Measurements from ENCODE around the gene PA2G4.
A peak's percentile ranks its signal among the peaks of the same experiment; 100 is the strongest.
"Not testable (repeated sequence)": the region's sequence is repeated elsewhere in the genome, so short reads cannot be mapped to it uniquely, and the experiment has no call there.

The PA2G4 gene

GRCh38 chr12:56104109-56104814, at the start of gene PA2G4:
Gene PA2G4 (plus strand): TSS chr12:56104559. CDS start chr12:56104738, 179 bp downstream.
- FAIRE-seq (peak; percentile 86), DNase-seq (ENCODE audit: low spot score) (peak; percentile 96)

DNA sequence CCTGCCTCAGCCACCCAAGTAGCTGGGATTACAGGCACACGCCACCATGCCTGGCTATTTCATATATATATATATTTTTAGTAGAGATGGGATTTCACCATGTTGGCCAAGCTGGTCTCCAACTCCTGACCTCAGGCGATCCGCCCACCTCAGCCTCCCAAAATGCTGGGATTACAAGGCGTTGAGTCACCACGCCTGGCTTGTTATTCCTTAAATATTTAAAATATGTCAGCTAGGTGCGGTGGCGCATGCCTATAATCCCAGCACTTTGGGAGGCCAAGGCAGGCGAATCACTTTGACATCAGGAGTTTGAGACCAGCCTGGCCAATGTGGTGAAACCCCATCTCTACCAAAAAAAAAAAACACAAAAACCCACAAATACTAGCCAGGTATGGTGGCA, 44.4 kb upstream of the PA2G4 start:
- DNase-seq (ENCODE audit: low spot score); FAIRE-seq: not testable (repeated sequence)

GRCh38 chr12:56061982-56062381, 42.4 kb upstream of the PA2G4 start:
- DNase-seq (ENCODE audit: low spot score) (no peak), FAIRE-seq (no peak)

DNA sequence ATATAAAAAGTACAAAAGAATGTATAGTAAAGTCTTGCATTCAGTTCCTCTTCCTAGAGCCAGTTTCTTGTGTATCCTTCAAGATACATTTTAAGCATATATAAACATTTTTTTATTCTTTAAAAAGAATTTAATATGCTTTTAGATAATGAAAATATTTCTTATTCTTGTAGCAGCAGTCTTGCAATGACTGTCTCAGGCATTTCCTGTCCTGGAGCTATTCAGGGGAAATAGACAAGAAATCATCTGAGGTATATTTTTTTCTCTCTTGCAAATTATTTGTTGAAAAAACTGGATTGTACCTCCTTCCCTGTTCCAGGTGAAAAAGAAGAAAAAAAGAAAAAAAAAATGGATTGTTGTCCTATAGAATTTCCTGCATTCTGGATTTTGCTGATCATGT, 41.4 kb upstream of the PA2G4 start:
- DNase-seq (ENCODE audit: low spot score), result no peak
- no peak for FAIRE-seq

GRCh38 chr12:56071648-56072047, 32.7 kb upstream of the PA2G4 start:
- FAIRE-seq (no peak), DNase-seq (ENCODE audit: low spot score) (no peak)

DNA sequence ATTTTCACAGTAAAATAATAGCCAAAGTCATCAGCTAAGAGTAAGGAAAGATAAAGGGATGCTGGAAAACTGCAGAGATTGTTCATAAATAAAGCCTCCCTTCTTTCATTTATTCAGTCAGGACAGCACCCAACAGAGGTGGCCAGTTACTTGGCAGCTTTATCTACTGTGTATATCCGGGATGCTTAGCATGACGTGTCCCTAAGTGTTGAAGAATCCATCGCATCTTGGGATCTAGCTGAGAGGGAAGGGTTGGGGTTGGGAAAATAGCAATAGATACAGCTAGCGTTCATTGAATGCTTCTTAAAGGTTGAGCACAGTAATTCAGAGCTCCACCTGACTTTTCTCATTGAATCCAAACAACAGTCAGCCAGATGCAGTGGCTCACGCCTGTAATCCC, 30.0 kb upstream of the PA2G4 start:
- DNase-seq (ENCODE audit: low spot score) (no peak), FAIRE-seq (no peak)

DNA sequence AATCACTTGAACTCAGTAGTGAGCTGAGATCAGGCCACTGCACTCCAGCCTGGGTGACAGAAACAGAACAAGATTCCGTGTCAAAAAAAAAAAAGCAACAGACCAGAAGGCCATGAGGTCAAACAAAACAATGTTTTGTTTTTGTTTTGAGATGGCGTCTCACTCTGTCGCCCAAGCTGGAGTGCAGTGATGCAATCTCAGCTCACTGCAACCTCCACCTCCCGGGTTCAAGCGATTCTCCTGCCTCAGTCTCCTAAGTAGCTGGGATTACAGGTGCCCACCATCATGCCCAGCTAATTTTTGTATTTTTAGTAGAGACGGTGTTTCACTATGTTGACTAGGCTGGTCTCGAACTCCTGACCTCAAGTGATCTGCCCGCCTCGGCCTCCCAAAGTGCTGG, 26.4 kb upstream of the PA2G4 start:
- FAIRE-seq; DNase-seq (ENCODE audit: low spot score): not testable (repeated sequence)

GRCh38 chr12:56078427-56078826, 25.9 kb upstream of the PA2G4 start:
- DNase-seq (ENCODE audit: low spot score), result no peak
- no peak for FAIRE-seq

DNA sequence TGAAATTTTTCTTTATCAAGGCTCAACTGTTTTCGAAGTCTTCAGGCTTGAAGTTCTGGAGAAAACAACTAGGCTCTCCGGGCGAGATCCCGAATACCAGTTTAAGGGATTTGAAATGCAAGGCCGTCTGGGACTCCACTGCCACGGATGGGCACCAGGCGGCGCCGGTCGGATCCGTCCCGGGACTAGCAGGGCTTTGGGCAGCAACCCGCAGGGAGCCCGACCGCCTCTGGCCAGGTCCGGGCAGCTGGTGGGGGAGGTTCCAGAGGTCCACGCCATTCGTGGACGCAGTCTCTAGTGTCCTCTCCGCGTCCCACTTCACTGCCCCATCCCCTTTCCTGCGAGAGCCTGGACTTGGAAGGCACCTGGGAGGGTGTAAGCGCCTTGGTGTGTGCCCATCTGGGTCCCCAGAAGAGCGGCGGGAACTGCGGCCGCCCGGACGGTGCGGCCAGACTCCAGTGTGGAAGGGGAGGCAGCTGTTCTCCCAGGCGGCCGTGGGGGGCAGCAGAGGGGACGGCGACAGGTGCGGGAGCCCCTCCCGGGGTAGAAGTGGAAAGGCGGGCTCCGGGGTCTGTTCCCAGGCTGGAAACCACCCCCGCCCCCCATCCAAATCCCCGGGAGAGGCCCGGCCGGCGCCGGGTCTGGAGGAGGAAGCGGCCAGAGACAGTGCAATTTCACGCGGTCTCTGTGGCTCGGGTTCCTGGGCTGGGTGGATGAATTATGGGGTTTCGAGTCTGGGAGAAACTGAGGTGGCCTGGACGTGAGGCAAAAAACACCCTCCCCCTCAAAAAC, 25.2 kb upstream of the PA2G4 start:
- DNase-seq (ENCODE audit: low spot score) (peak; percentile 49), FAIRE-seq (no peak)

DNA sequence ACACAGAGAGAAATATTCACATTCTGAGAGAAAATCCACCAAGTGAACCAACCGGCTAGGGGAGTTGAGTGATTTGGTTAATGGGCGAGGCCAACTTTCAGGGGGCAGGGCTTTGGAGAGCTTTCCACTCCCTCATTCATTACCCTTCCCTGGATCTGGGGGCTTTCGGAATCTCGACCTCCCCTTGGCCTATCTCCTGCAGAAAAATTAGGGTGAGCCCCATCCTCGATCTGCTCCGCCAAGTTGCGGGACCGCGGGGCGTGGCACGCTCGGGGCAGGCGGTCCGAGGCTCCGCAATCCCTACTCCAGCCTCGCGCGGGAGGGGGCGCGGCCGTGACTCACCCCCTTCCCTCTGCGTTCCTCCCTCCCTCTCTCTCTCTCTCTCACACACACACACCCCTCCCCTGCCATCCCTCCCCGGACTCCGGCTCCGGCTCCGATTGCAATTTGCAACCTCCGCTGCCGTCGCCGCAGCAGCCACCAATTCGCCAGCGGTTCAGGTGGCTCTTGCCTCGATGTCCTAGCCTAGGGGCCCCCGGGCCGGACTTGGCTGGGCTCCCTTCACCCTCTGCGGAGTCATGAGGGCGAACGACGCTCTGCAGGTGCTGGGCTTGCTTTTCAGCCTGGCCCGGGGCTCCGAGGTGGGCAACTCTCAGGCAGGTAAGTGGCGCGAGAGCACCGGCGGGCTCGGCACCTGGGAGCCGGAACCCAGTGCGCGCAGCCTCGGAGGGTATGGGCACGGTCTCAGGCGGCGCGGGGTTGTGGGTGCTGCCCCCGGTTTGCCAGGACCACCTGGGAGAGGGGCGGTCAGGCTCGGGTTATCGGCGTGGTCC, 24.4 kb upstream of the PA2G4 start, which contains the start of gene ERBB3:
TSS of gene ERBB3 (plus strand) at position 443 of the 833 bp plus-strand sequence. CDS start at position 579, 136 bp downstream.
- DNase-seq (ENCODE audit: low spot score) (peak; percentile 48), FAIRE-seq (no peak)

GRCh38 chr12:56080556-56081138, 23.7 kb upstream of the PA2G4 start:
- DNase-seq (ENCODE audit: low spot score) (no peak), FAIRE-seq (no peak)

DNA sequence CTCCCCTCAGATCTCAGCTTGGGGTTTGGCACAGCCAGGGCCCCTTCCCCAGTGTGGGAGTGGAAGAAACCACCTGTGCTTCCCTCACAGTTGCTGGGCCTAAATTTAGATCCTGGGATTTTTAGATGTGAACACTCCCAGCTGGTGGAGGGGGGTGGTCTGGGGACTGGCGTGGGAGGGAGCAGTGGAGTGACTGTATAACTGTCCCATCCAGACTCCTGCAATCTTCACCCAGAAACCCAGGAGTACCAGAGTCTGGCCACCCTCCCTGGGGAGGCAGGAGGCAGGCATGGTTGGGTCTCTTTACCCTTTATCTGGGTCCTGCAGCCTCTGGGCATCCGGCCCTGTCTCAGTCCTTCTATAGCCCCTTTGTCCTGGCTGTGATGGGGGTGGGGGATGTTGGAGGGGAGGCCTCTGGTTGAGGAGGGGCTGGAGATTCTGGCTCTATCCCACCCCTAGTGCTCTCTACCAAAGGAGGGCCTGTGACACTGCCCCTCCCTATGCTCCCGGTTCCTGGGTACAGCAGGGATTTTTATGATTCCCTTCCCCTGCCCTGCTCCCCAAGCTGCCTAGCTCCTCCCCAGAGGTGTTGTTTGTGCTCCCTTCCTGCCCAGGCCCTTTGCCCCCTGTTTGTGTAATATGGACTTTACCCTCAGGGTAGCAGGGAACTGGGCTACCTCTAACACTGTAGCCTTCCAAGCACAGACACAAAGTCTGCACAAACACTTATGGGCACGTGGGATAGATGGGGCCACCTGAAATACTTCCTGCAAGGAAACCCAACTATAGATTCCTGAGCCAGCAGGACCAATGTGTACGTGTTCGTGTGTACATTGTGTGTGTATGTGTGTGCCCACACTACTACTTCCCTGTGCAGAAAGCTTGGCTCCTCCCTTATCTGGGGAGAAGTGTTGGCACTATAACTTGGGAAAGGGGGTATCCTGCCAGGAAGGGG, 22.7 kb upstream of the PA2G4 start:
- FAIRE-seq, result no peak
- no peak for DNase-seq (ENCODE audit: low spot score)

DNA sequence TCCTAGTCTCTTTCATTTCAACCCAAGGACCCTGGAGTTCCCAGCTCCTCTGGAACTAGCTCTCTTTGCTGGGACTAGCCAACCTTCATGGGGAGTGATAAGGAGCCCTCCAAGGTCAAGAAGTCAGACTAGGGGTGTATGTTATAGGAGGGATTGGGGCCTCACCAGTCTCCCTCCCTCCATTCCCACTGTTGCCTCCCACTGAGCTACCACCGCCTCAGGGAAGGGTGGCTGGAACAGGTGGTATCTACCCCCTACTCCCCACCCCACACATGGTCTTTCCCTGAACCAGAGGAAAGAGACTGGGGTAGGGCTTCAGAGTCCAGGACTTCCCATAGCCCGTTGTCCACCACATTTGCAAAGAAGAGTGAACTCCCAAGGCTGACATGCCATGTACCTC, 22.0 kb upstream of the PA2G4 start:
- DNase-seq (ENCODE audit: low spot score) (no peak), FAIRE-seq (no peak)

GRCh38 chr12:56082967-56083366, 21.4 kb upstream of the PA2G4 start:
- FAIRE-seq (no peak), DNase-seq (ENCODE audit: low spot score) (no peak)

- FAIRE-seq, result no peak
- DNase-seq (ENCODE audit: low spot score), result no peak
Observed at GRCh38 chr12:56084958-56085543, 19.3 kb upstream of the PA2G4 start.

DNA sequence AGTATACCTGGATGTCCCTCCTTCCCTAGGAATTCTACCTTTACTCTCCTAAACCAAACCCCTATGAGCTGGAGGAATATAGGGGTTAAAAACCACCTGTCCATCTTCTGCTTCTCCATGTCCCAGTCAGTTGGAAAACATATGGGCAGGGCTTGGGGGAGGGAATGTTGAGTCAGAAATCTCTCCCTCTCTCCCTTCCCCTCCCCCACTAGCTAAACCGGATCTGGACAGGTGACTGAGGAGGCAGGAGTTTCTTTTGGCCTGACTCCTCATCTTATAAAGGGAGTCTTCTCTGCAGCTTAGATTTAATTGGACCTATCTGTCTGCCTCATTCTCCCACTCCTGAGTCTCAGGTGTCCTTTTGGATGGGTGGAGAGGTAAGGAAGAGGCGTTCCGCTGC, 18.3 kb upstream of the PA2G4 start:
- FAIRE-seq (no peak), DNase-seq (ENCODE audit: low spot score) (no peak)

DNA sequence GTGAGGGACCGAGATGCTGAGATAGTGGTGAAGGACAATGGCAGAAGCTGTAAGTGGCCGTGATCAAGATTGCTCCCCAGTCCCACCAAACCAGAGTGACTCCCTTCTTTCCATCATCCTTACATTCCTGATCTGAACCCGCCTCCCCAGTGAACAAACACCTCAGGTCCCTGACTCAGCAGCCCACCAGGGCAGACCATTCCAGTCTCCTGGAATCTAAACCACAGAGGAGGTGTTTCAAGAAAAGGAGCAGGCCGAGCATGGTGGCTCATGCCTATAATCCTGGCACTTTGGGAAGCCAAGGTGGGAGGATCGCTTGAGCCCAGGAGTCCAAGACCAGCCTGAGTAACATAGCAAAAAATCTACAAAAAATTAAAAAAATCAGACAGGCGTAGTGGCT, 17.8 kb upstream of the PA2G4 start:
- FAIRE-seq, result no peak
- no peak for DNase-seq (ENCODE audit: low spot score)

DNA sequence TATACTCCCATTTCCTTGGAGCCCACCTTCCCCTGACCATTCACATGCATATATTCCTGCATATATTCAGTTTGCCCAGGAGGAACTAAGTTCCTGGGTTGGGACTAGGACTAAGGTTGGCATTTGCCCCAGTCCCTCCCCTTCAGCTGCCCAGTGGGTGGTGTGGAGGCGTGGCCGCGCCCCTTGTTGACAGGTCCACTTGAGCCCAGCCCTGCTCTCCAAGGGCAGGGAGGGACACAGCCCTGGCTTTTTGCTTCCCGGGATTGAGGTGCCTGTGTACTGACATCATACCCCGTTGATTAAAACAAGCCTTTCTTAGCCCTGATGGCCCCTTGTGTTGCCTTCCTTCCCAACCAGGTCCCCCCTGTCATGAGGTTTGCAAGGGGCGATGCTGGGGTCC, 17.1 kb upstream of the PA2G4 start:
- FAIRE-seq (no peak), DNase-seq (ENCODE audit: low spot score) (no peak)

GRCh38 chr12:56097738-56098137, 6.6 kb upstream of the PA2G4 start:
- DNase-seq (ENCODE audit: low spot score) (no peak), FAIRE-seq (no peak)

- FAIRE-seq, result no peak
- no peak for DNase-seq (ENCODE audit: low spot score)
Observed at GRCh38 chr12:56098592-56098991, 5.8 kb upstream of the PA2G4 start.

All from RCC 7860 (cell line).